Tibial artery (tissue), 4 donors: ENCODE data around the gene SYT7.

Source experiments
- DNase-seq, 2 donors: peaks; one replicate each; pipeline ENCODE4 v3.0.0-alpha.2; 2019
- H3K27ac ChIP-seq, 2 donors: fragments of 200-600 bp; sonication (generic) in 1 of 2; 1 replicate in 1 of 2; 2 replicates in 1 of 2; pipeline ENCODE4 v1.5.1; 2018 to 2019; ENCODE audit warnings: mild to moderate bottlenecking in 1 of 2
- H3K27me3 ChIP-seq, 2 donors: fragments of 200-600 bp; sonication (generic) in 1 of 2; one replicate each; pipeline versions ENCODE4 v1.5.1 to v1.6.0; 2016 to 2019
- H3K36me3 ChIP-seq, 3 donors: fragments of 200-600 bp; sonication (generic) in 2 of 3; one replicate each; pipeline ENCODE4 v1.5.1; 2016 to 2019; ENCODE audit warnings: mild to moderate bottlenecking in 2 of 3
- H3K4me1 ChIP-seq, 4 donors: fragments of 200-600 bp; sonication (generic) in 2 of 4; 1 replicate in 3 of 4; 2 replicates in 1 of 4; pipeline ENCODE4 v1.5.1; 2016 to 2019
- H3K4me3 ChIP-seq, 2 donors: fragments of 200-600 bp; sonication (generic) in 1 of 2; 1 replicate in 1 of 2; 2 replicates in 1 of 2; pipeline ENCODE4 v1.5.1; 2018 to 2019; ENCODE audit warnings: mild to moderate bottlenecking in 2 of 2
- H3K9me3 ChIP-seq, 3 donors: fragments of 200-600 bp; sonication (generic) in 1 of 3; one replicate each; pipeline ENCODE4 v1.5.1; 2016 to 2019
- CTCF ChIP-seq, 2 experiments: fragments of 200-600 bp in 1 of 2; fragments of 450-650 bp in 1 of 2; IDR thresholded peaks; one replicate each; pipeline ENCODE4 v1.5.1; 2017 to 2019; ENCODE audit warnings: antibody characterized with exemption in 2 of 2, mild to moderate bottlenecking in 1 of 2, moderate library complexity in 1 of 2
- intact Hi-C: fragments of 100-400 bp; cut with DNase I; formaldehyde crosslinking; loops from one replicate; pipeline ENCODE4 v1.15.0; 2023; ENCODE audit warnings: low total_unique reads

SYT7 gene

DNA sequence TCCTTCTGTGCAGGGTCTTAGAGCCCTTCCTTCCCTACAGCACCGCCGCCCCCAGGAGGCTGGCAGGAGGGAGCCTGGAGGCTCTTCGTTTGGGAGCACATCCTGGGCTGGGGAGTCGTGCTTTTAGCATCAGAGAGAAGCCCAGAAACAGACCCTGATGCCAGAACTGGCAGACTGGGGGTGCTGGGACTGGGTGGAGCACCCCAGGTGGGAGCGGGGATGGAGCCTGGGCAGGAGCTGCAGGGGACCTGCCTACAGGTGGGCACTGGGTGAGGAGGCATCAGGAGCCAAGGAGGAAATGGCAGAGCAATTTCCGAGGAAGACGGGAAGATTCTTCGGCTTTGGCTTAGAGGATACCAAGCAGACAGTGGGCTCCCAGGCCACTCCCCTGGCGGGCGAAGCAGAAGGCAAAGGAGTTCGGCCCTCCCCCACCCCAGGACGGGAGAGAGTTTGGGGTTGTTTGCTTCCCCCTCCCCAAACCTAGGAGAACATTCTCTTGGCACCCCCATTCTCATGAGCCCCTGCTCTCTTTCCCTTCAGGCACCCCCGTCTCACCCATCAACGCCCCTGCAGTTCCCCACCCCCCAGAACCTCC, 1.1 kb downstream of the SYT7 start:
- intact Hi-C loops = no loop called here
- no peaks in the 10 kb centered on the region for H3K9me3 ChIP-seq
- H3K4me1 ChIP-seq = peaks cover 0 to 19% (median 8%) of the 10 kb centered on the region in 4 donors
- no peak for TF ChIP-seq CTCF (IDR thresholded peaks at IDR 0.05)
- DNase-seq = no peak
- peaks cover 0 to 61% of the 10 kb centered on the region in 2 donors for H3K27me3 ChIP-seq
- H3K4me3 ChIP-seq = no peak overlapping the region
- H3K36me3 ChIP-seq = no peaks in the 10 kb centered on the region
- no peak overlapping the region for H3K27ac ChIP-seq

- intact Hi-C loops = no loop called here
- Histone ChIP-seq H3K9me3 (no peaks in the 10 kb centered on the region), H3K27me3 (peaks cover 0 to 68% of the 10 kb centered on the region in 2 donors), H3K4me1 (peaks cover 0 to 19% (median 8%) of the 10 kb centered on the region in 4 donors), H3K27ac (no peak overlapping the region), H3K36me3 (no peaks in the 10 kb centered on the region), H3K4me3 (no peak overlapping the region)
- no peak for TF ChIP-seq CTCF (IDR thresholded peaks at IDR 0.05)
- DNase-seq = no peak
Measured at GRCh38 chr11:61578819-61579675, 1.8 kb downstream of the SYT7 start.

DNA sequence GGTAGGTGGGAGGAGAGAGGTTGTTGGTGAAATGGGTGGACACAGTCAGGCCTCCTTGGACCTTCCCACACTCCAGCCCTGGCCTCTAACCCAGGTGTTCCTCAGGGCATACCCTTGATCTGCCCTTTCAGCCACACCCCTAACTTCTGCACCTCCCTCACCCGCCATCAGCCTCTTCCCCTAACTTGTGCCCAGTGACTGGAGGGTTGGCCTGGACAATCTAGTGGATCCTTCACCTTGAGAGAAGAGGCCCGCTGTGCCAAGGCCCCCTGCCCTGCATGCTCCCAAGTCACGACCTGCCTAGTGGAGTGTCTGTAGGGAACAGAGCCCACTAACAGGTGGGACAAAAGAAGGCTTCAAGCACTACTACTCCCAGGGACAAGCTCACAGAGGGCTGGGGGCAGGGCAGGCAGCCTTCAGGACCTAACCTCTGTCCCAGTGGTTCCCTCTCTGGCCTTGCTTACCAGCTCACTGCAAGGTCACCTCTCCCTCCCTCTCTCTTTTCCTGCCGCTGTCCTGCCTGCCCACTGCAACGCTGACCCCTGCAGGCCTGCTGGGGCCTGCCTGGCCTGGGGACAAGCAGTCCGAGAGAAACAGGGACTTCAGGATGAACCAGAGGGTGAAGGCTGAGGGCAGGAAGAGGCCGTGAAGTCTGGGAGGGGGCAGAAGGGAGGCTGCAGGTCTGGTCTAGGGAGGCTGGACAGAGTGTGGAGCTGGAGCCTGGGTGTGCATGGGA, 3.3 kb downstream of the SYT7 start:
- Histone ChIP-seq H3K4me3 (no peak overlapping the region), H3K4me1 (peaks cover 0 to 19% (median 8%) of the 10 kb centered on the region in 4 donors), H3K36me3 (no peaks in the 10 kb centered on the region), H3K27me3 (peaks cover 0 to 67% of the 10 kb centered on the region in 2 donors), H3K9me3 (no peaks in the 10 kb centered on the region), H3K27ac (no peak overlapping the region)
- intact Hi-C loops = no loop called here
- TF ChIP-seq CTCF (IDR thresholded peaks at IDR 0.05) = no peak
- DNase-seq = no peak

DNA sequence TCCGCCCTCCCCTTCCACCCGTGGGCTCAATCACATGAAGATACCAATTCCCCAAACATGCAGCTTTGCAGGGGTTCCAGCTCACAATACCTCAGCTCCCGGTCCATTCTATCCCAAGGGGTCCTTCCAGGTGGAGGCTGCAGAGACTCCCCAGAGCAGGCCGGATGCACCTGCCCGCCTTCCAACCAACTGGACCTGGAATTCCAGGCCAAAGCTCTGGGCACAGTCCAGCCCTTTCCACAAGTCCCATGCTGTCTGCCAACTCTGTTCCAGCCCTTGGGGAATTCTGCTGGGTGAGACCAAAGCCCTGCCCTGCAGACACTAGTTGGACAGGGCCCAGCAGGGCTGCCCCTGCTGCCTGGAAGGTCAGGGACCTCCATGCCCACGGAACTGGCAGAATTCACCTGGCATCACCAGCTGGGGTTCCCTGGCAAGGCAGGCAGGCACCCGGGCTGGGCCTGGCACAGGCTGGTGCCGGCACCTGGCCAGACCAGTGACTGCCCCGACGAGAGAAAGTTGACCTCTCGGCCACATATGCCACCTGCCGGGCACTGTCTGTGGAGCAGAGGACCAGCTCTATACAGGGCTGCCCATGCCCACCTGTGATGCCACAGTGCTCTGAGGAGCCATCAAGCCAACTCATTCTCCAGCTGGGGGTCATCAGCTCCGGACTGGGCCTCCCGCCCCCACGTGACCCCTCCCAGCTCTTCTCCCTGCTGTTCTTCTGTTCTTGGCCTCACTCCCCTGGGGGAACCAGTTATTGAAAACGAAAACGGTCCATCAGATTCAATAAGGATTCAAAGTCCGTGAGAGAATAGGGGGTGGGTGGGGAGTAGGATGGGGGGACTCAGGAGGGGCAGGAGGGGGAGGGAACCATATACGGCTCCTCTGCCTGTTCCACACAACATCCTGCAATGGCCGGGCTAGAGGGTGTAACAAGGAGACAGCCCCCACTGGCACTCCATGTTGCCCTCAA, 4.7 kb downstream of the SYT7 start:
- Histone ChIP-seq H3K4me3 (no peak overlapping the region), H3K9me3 (no peaks in the 10 kb centered on the region), H3K27ac (no peak overlapping the region), H3K27me3 (peaks cover 0 to 70% of the 10 kb centered on the region in 2 donors), H3K36me3 (no peaks in the 10 kb centered on the region), H3K4me1 (peaks cover 0 to 15% (median 8%) of the 10 kb centered on the region in 4 donors)
- no peak for TF ChIP-seq CTCF (IDR thresholded peaks at IDR 0.05)
- intact Hi-C loops = no loop called here
- DNase-seq = no peak

- no peak overlapping the region for H3K4me3 ChIP-seq
- H3K4me1 ChIP-seq = peaks cover 0 to 4% (median 0%) of the 10 kb centered on the region in 4 donors
- no peaks in the 10 kb centered on the region for H3K9me3 ChIP-seq
- no peaks in the 10 kb centered on the region for H3K36me3 ChIP-seq
- no peak overlapping the region for H3K27ac ChIP-seq
- DNase-seq = no peak
- intact Hi-C loops = no loop called here
- peaks cover 0 to 75% of the 10 kb centered on the region in 2 donors for H3K27me3 ChIP-seq
- no peak for TF ChIP-seq CTCF (IDR thresholded peaks at IDR 0.05)
Measured at GRCh38 chr11:61574611-61575010, 6.3 kb downstream of the SYT7 start.
